Measurements from ENCODE around the gene EPS8L3.
"Not testable (repeated sequence)": the region's sequence is repeated elsewhere in the genome, so short reads cannot be mapped to it uniquely, and the experiment has no call there.

EPS8L3 gene

GRCh38 chr1:109770331-109771095, 6.8 kb upstream of the EPS8L3 start:
- Histone ChIP-seq H3K9me3 (ENCODE audit: low read depth, low read length) (no peaks in the 10 kb centered on the region), H3K27ac (no peak overlapping the region), H3K4me3 (no peak overlapping the region), H3K9ac (ENCODE audit: insufficient read length) (no peak overlapping the region), H3K36me3 (ENCODE audit: insufficient read depth, low read length) (no peaks in the 10 kb centered on the region)
- no peak for DNase-seq (ENCODE audit: low read depth, low spot score)
- no peak for TF ChIP-seq FOXP2 (optimal IDR thresholded peaks at IDR 0.05; ENCODE audit: control extremely low read depth, extremely low read length, insufficient read depth)
- no peak for TF ChIP-seq EZH2 (IDR thresholded peaks at IDR 0.05)
- no peak for TF ChIP-seq POLR2AphosphoS5 (IDR thresholded peaks at IDR 0.05; ENCODE audit: borderline replicate concordance, low read depth, low read length)

GRCh38 chr1:109769330-109770078, 5.8 kb upstream of the EPS8L3 start:
- Histone ChIP-seq H3K9ac (ENCODE audit: insufficient read length) (no peak overlapping the region), H3K36me3 (ENCODE audit: insufficient read depth, low read length) (no peaks in the 10 kb centered on the region), H3K27ac (no peak overlapping the region), H3K4me3 (no peak overlapping the region), H3K9me3 (ENCODE audit: low read depth, low read length) (no peaks in the 10 kb centered on the region)
- TF ChIP-seq POLR2AphosphoS5 (IDR thresholded peaks at IDR 0.05; ENCODE audit: borderline replicate concordance, low read depth, low read length) (no peak), EZH2 (IDR thresholded peaks at IDR 0.05) (no peak), FOXP2 (optimal IDR thresholded peaks at IDR 0.05; ENCODE audit: control extremely low read depth, extremely low read length, insufficient read depth) (no peak)
- no peak for DNase-seq (ENCODE audit: low read depth, low spot score)

DNA sequence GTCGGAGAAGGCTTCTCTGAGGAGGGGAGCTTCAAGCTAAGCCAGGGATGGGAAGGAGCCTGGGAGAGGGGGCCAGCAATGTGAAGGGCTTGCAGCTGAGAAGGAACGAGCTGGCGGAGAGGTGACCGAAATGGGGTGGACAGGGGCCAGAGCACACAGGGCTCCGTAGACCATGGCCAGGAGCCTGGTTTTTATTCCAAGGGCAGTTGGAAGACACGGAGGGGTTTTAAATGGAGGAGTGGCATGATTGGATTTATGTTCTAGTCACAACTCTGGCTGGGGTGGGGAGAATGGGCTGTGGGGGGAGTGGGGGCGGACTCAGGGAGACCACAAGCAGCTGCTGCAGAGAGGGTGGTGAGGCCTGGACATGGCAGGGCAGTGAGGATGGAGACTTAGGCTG, 5.1 kb upstream of the EPS8L3 start:
- DNase-seq (ENCODE audit: low read depth, low spot score) = no peak
- H3K9ac ChIP-seq (ENCODE audit: insufficient read length) = no peak overlapping the region
- H3K9me3 ChIP-seq (ENCODE audit: low read depth, low read length) = no peaks in the 10 kb centered on the region
- no peak overlapping the region for H3K4me3 ChIP-seq
- no peak overlapping the region for H3K27ac ChIP-seq
- TF ChIP-seq POLR2AphosphoS5 (IDR thresholded peaks at IDR 0.05; ENCODE audit: borderline replicate concordance, low read depth, low read length) = no peak
- H3K36me3 ChIP-seq (ENCODE audit: insufficient read depth, low read length) = no peaks in the 10 kb centered on the region

DNA sequence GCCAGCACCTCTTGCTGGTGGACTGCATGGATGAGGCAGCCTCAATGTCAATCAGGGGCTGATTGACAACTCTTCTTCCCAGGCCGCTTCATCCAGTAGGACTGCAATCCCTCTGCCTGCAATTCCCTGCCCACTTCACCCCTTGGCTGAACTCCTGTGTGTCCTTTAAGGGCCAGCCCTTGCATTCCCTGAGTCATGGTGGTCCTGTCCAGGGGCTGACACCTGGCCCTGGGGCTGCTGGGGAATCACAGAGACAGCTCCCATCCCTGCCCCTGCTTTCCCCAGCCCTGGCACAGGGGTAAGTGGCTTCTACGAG, 4.6 kb upstream of the EPS8L3 start:
- TF ChIP-seq EZH2 (IDR thresholded peaks at IDR 0.05) = no peak
- TF ChIP-seq POLR2AphosphoS5 (IDR thresholded peaks at IDR 0.05; ENCODE audit: borderline replicate concordance, low read depth, low read length) = no peak
- no peak for TF ChIP-seq FOXP2 (optimal IDR thresholded peaks at IDR 0.05; ENCODE audit: control extremely low read depth, extremely low read length, insufficient read depth)
- DNase-seq (ENCODE audit: low read depth, low spot score) = no peak
- no peak overlapping the region for H3K27ac ChIP-seq
- H3K36me3 ChIP-seq (ENCODE audit: insufficient read depth, low read length) = no peaks in the 10 kb centered on the region
- no peak overlapping the region for H3K4me3 ChIP-seq
- no peak overlapping the region for H3K9ac ChIP-seq (ENCODE audit: insufficient read length)
- H3K9me3 ChIP-seq (ENCODE audit: low read depth, low read length) = no peaks in the 10 kb centered on the region

- H3K4me3 ChIP-seq = no peak overlapping the region
- H3K9ac ChIP-seq (ENCODE audit: insufficient read length) = no peak overlapping the region
- H3K27ac ChIP-seq = no peak overlapping the region
- no peak for TF ChIP-seq EZH2 (IDR thresholded peaks at IDR 0.05)
- no peak for TF ChIP-seq FOXP2 (optimal IDR thresholded peaks at IDR 0.05; ENCODE audit: control extremely low read depth, extremely low read length, insufficient read depth)
- TF ChIP-seq POLR2AphosphoS5 (IDR thresholded peaks at IDR 0.05; ENCODE audit: borderline replicate concordance, low read depth, low read length) = no peak
- H3K9me3 ChIP-seq (ENCODE audit: low read depth, low read length) = no peaks in the 10 kb centered on the region
- no peak for DNase-seq (ENCODE audit: low read depth, low spot score)
- H3K36me3 ChIP-seq (ENCODE audit: insufficient read depth, low read length) = no peaks in the 10 kb centered on the region
These were observed 4.1 kb upstream of the EPS8L3 start for GRCh38 chr1:109767637-109768334.

GRCh38 chr1:109766991-109767636, 3.4 kb upstream of the EPS8L3 start:
- not testable (repeated sequence) for H3K9me3 ChIP-seq (ENCODE audit: low read depth, low read length); H3K9ac ChIP-seq (ENCODE audit: insufficient read length); H3K36me3 ChIP-seq (ENCODE audit: insufficient read depth, low read length); H3K4me3 ChIP-seq; H3K27ac ChIP-seq; DNase-seq (ENCODE audit: low read depth, low spot score)

GRCh38 chr1:109765896-109766615, 2.3 kb upstream of the EPS8L3 start:
- DNase-seq (ENCODE audit: low read depth, low spot score) = no peak

GRCh38 chr1:109765483-109765815, 1.7 kb upstream of the EPS8L3 start:
- H3K27ac ChIP-seq = no peak overlapping the region
- DNase-seq (ENCODE audit: low read depth, low spot score) = no peak
- H3K4me3 ChIP-seq = no peak overlapping the region
- TF ChIP-seq EZH2 (IDR thresholded peaks at IDR 0.05) (no peak), POLR2AphosphoS5 (IDR thresholded peaks at IDR 0.05; ENCODE audit: borderline replicate concordance, low read depth, low read length) (no peak), FOXP2 (optimal IDR thresholded peaks at IDR 0.05; ENCODE audit: control extremely low read depth, extremely low read length, insufficient read depth) (no peak)
- no peaks in the 10 kb centered on the region for H3K36me3 ChIP-seq (ENCODE audit: insufficient read depth, low read length)
- no peak overlapping the region for H3K9ac ChIP-seq (ENCODE audit: insufficient read length)
- no peaks in the 10 kb centered on the region for H3K9me3 ChIP-seq (ENCODE audit: low read depth, low read length)

More at GRCh38 chr1:109765896-109766615, 2.3 kb upstream of the EPS8L3 start:
- H3K9ac ChIP-seq (ENCODE audit: insufficient read length) = no peak overlapping the region
- TF ChIP-seq EZH2 (IDR thresholded peaks at IDR 0.05) = no peak
- no peak for TF ChIP-seq POLR2AphosphoS5 (IDR thresholded peaks at IDR 0.05; ENCODE audit: borderline replicate concordance, low read depth, low read length)
- TF ChIP-seq FOXP2 (optimal IDR thresholded peaks at IDR 0.05; ENCODE audit: control extremely low read depth, extremely low read length, insufficient read depth) = no peak
- no peaks in the 10 kb centered on the region for H3K36me3 ChIP-seq (ENCODE audit: insufficient read depth, low read length)
- H3K27ac ChIP-seq = no peak overlapping the region
- H3K4me3 ChIP-seq = no peak overlapping the region
- H3K9me3 ChIP-seq (ENCODE audit: low read depth, low read length) = no peaks in the 10 kb centered on the region

Measured in SK-N-MC (cell line).